Mucosa of gallbladder (tissue), 1 donor: Measurements from ENCODE around the gene C1orf94. TPM values are rescaled to one million over a fixed set of nuclear protein-coding genes. Genes with fewer than 3 reads are reported as not detected.
"Not testable (repeated sequence)": the region's sequence is repeated elsewhere in the genome, so short reads cannot be mapped to it uniquely, and the experiment has no call there.

Source experiments
- DNase-seq: peaks from one replicate; pipeline ENCODE4 v3.0.0-alpha.2; 2020; ENCODE audit warnings: low spot score
- total RNA-seq: library from RNA; stranded (reverse); gene quantifications from one replicate; pipeline ENCODE4 v1.2.1, GENCODE V29; 2021
- donor health status: DM: no; HTN: no; CAD: no.

Gene C1orf94
- total RNA-seq, 1 donor from 2014 or later = not detected

GRCh38 chr1:34164771-34165391 is 11.8 kb upstream of the C1orf94 start, which contains the start of gene CSMD2:
CSMD2 (minus strand) TSS chr1:34165230; CDS start chr1:34165097, 133 bp downstream.
- DNase-seq = peak; percentile 46

- DNase-seq = no peak
Observed at GRCh38 chr1:34165422-34165921, 11.2 kb upstream of the C1orf94 start.

- no peak for DNase-seq
Observed at GRCh38 chr1:34166191-34166624, 10.5 kb upstream of the C1orf94 start.

GRCh38 chr1:34166625-34167361 is 9.9 kb upstream of the C1orf94 start:
- peak; percentile 52 for DNase-seq

- no peak for DNase-seq
Observed at GRCh38 chr1:34167389-34167788, 9.3 kb upstream of the C1orf94 start.

GRCh38 chr1:34175744-34176143 is 963 bp upstream of the C1orf94 start:
- DNase-seq = no peak

GRCh38 chr1:34178072-34178471 is 1.4 kb downstream of the C1orf94 start:
- no peak for DNase-seq

GRCh38 chr1:34183381-34183780 is 6.7 kb downstream of the C1orf94 start:
- DNase-seq = not testable (repeated sequence)

- peak; percentile 87 for DNase-seq
Observed at GRCh38 chr1:34186741-34187494, 10.2 kb downstream of the C1orf94 start.

GRCh38 chr1:34188418-34188817 is 11.7 kb downstream of the C1orf94 start:
- DNase-seq = no peak

GRCh38 chr1:34188985-34189384 is 12.3 kb downstream of the C1orf94 start:
- no peak for DNase-seq

GRCh38 chr1:34190692-34191091 is 14.0 kb downstream of the C1orf94 start:
- DNase-seq = no peak

GRCh38 chr1:34192621-34193020 is 15.9 kb downstream of the C1orf94 start:
- no peak for DNase-seq

- peak; percentile 58 for DNase-seq
Observed at GRCh38 chr1:34199927-34200326, 23.2 kb downstream of the C1orf94 start.

- no peak for DNase-seq
Observed at GRCh38 chr1:34212673-34213072, 36.0 kb downstream of the C1orf94 start.

GRCh38 chr1:34213956-34214355 is 37.2 kb downstream of the C1orf94 start:
- DNase-seq = no peak

- DNase-seq = no peak
Observed at GRCh38 chr1:34231441-34231840, 54.7 kb downstream of the C1orf94 start.

GRCh38 chr1:34235594-34235993 is 58.9 kb downstream of the C1orf94 start:
- no peak for DNase-seq

GRCh38 chr1:34236089-34236488 is 59.4 kb downstream of the C1orf94 start:
- DNase-seq = no peak

GRCh38 chr1:34237151-34237815 is 60.6 kb downstream of the C1orf94 start:
- DNase-seq = no peak

GRCh38 chr1:34245967-34246366 is 69.3 kb downstream of the C1orf94 start:
- DNase-seq = no peak

- no peak for DNase-seq
Observed at GRCh38 chr1:34250342-34250741, 73.6 kb downstream of the C1orf94 start.
